Kidney epithelial cell (primary cell): Measurements from ENCODE around the gene FKTN. TPM values are rescaled to one million over a fixed set of nuclear protein-coding genes. Genes with fewer than 3 reads are reported as not detected.
"Not testable (repeated sequence)": the region's sequence is repeated elsewhere in the genome, so short reads cannot be mapped to it uniquely, and the experiment has no call there.

Experiments used
- DNase-seq: peaks from one replicate; pipeline ENCODE4 v3.0.0-alpha.2; 2010; ENCODE audit warnings: low read depth
- H3K27me3 ChIP-seq: 2 replicates; pipeline ENCODE4 v1.6.0; 2011; ENCODE audit warnings: low read length; ENCODE audit not compliant: control insufficient read depth, insufficient read depth
- H3K36me3 ChIP-seq: 2 replicates; pipeline ENCODE4 v1.5.1; 2011; ENCODE audit warnings: low read length; ENCODE audit not compliant: control insufficient read depth, insufficient read depth
- H3K4me3 ChIP-seq: 2 replicates; pipeline ENCODE4 v1.5.1; 2011; ENCODE audit warnings: low read depth, mild to moderate bottlenecking, control low read depth, low read length
- CTCF ChIP-seq: IDR thresholded peaks from 2 replicates; pipeline ENCODE4 v1.5.1; 2011; ENCODE audit warnings: mild to moderate bottlenecking, moderate library complexity, low read length, control low read depth, inconsistent platforms; ENCODE audit not compliant: insufficient read depth, poor library complexity, severe bottlenecking
- total RNA-seq: library from RNA; depleted of rRNA; stranded (reverse); fragments of >200 nt; gene quantifications from 2 replicates; pipeline ENCODE4 v1.2.3, GENCODE V29; 2015

The FKTN gene
- total RNA-seq, 1 donor from 2014 or later: 39.7 TPM

GRCh38 chr9:105531530-105531929 is 26.4 kb upstream of the FKTN start:
- no peak for TF ChIP-seq CTCF
- Histone ChIP-seq H3K4me3 (no peak overlapping the region), H3K27me3 (no peaks in the 10 kb centered on the region), H3K36me3 (no peaks in the 10 kb centered on the region)
- no peak for DNase-seq

- no peaks in the 10 kb centered on the region for H3K27me3 ChIP-seq
- DNase-seq: no peak
- H3K4me3 ChIP-seq: no peak overlapping the region
- TF ChIP-seq CTCF: no peak
- no peaks in the 10 kb centered on the region for H3K36me3 ChIP-seq
Observed at GRCh38 chr9:105535920-105536668, 21.8 kb upstream of the FKTN start.

- no peak for DNase-seq
- Histone ChIP-seq H3K4me3 (no peak overlapping the region), H3K27me3 (no peaks in the 10 kb centered on the region), H3K36me3 (no peaks in the 10 kb centered on the region)
- peak; percentile 22 for TF ChIP-seq CTCF
Observed at GRCh38 chr9:105539452-105539851, 18.5 kb upstream of the FKTN start.

DNA sequence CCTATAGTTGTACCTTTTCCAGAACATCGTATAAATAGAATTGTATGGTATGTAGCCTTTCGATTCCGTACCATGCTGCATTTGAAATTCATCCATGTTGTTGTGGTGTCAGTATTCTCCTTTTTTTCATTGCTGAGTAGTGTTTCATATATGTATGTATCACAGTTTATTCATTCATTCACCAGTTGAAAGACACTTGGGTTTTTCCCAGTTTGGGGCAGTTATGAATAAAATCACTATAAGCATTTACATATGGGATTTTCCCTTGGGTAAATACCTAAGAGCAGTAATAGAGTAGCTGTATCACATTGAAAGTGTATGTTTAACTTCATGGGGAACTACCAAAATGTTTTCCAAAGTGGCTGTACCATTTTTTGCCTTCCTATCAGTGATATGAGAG is 16.1 kb upstream of the FKTN start:
- DNase-seq: no peak
- no peaks in the 10 kb centered on the region for H3K36me3 ChIP-seq
- no peak overlapping the region for H3K4me3 ChIP-seq
- no peak for TF ChIP-seq CTCF
- no peaks in the 10 kb centered on the region for H3K27me3 ChIP-seq

GRCh38 chr9:105554042-105554441 is 3.9 kb upstream of the FKTN start:
- Histone ChIP-seq H3K36me3 (no peaks in the 10 kb centered on the region), H3K4me3 (no peak overlapping the region), H3K27me3 (no peaks in the 10 kb centered on the region)
- no peak for TF ChIP-seq CTCF
- no peak for DNase-seq

GRCh38 chr9:105572455-105572854 is 14.5 kb downstream of the FKTN start:
- no peaks in the 10 kb centered on the region for H3K27me3 ChIP-seq
- TF ChIP-seq CTCF: no peak
- no peak overlapping the region for H3K4me3 ChIP-seq
- no peak for DNase-seq
- H3K36me3 ChIP-seq: no peaks in the 10 kb centered on the region

DNA sequence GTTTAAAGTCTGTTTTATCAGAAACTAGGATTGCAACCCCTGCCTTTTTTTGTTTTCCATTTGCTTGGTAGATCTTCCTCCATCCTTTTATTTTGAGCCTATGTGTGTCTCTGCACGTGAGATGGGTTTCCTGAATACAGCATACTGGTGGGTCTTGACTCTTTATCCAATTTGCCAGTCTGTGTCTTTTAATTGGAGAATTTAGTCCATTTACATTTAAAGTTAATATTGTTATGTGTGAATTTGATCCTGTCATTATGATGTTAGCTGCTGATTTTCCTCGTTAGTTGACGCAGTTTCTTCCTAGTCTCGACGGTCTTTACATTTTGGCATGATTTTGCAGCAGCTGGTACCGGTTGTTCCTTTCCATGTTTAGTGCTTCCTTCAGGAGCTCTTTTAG is 22.0 kb downstream of the FKTN start:
- not testable (repeated sequence) for H3K4me3 ChIP-seq, H3K27me3 ChIP-seq, DNase-seq, H3K36me3 ChIP-seq

- H3K27me3 ChIP-seq, H3K4me3 ChIP-seq, DNase-seq: not testable (repeated sequence)
Observed at GRCh38 chr9:105581550-105581949, 23.6 kb downstream of the FKTN start.

More at GRCh38 chr9:105581550-105581949, 23.6 kb downstream of the FKTN start:
- H3K36me3 ChIP-seq: not testable (repeated sequence)
